ENCODE results near the gene ZSCAN21.

Gene ZSCAN21

DNA sequence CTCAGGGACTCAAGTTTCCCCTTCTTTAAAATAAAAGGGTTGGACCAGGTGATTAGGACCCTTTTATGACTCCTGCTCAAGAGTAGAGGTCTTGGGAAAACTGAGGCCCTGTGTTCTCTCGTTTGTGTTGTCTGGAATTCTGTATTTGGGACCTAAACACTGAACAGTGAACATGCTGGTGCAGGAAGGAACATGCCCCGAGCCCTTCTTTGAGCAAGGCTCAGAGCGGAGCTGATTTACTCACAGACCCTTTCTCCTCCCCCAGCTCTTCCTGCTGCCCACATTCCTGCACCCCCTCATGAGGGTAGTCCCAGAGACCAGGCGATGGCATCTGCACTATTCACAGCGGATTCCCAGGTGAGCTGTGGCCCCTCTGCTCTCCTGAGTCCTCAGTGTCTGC is 20.0 kb upstream of the ZSCAN21 start:
- DNase-seq: no peak

DNA sequence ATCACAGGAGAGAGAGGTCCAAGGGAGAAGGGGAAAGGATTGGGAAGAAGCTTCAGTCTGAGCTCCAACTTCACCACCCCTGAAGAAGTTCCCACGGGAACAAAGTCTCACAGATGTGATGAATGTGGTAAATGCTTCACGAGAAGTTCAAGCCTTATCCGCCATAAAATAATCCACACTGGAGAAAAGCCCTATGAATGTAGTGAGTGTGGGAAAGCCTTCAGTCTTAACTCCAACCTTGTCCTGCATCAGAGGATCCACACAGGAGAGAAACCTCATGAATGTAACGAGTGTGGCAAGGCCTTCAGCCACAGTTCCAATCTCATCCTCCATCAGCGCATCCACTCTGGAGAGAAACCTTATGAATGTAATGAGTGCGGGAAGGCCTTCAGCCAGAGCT is 16.0 kb upstream of the ZSCAN21 start:
- DNase-seq: no peak

DNA sequence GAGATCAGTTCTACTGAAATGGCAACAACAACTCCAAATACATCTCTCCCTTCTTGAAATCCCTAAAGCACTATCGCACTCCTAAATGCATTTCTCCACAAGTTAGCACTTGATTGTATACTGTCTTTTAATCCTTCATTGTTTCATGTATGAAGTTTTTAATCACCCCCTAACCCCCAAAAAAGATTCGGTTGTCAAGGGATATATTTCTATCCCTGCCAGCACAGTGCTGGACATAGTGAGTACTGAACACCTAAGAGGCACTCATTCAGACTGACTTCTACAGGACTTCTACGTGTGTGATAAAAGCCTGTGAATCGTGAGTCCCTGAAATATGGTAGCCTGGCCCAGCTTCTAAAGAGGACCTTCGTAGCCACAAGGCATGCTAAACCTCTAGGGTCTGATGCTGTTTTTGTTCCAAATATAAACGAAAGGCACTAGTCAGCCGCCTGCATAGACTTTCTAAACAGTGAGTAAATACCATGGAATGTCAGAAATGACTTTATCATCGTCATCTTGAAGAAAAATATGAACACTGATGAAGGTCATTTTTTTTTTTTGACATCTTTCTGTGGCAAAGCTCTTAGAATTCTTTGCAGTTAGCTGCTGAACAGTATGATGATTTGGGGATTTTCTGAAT is 14.6 kb upstream of the ZSCAN21 start:
- DNase-seq: no peak

DNA sequence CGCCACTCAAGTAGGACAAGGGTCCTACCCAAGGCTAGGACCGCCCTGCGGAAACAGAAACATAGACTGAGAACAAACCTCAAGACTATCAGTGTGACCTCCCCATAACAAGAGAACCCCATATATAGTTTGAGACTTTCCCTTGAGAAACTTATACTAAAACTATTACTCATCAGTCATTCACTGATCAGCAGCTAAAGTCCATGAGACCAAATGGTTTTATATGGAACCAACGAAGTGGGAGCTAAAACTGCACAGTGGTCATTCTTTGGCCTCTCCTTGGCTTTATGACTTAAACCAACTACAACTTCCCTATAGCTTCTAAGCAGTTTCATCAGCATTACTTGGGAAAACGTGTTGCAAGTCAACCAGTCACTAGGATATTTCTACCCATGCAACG is 13.7 kb upstream of the ZSCAN21 start:
- DNase-seq: no peak

DNA sequence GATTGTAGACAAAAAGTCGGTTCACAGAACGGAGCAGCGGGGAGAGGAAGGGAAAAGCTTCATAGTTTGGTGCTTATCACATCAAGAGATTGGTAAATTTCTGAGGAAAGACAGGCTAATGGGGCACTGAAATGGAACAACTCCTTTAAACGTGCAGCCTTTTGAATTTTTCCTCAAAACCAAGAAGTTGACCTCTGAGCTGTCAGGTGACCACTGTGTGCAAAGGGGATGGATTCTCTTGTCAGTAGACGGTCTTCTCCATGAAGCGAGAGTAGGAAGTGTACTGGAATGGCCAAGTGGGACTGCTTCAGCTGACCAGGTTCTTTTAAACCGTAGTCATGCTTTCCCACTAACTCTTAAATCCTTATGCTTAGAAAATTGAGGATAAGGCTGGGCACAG is 11.2 kb upstream of the ZSCAN21 start:
- DNase-seq: no peak

DNA sequence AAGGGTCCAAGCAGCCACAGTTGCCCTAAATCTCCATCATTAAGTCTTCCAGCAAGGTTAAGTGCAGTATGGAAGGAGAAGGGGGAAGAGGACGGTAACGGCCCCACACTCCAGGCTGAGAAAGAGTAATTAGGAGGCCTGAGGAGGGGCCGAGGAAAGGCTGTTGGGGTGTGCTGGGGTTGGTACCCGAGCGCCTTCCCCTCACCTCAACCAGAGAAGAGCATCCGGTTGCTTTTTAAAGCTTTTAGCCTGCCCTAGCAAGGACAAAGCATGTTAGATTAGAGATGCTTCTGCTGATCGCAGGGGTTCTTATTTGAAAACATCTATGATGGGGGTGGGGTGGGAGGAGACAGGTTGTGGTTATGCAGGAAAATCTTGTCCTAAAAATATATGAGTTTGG is 9.0 kb upstream of the ZSCAN21 start:
- DNase-seq: no peak

DNA sequence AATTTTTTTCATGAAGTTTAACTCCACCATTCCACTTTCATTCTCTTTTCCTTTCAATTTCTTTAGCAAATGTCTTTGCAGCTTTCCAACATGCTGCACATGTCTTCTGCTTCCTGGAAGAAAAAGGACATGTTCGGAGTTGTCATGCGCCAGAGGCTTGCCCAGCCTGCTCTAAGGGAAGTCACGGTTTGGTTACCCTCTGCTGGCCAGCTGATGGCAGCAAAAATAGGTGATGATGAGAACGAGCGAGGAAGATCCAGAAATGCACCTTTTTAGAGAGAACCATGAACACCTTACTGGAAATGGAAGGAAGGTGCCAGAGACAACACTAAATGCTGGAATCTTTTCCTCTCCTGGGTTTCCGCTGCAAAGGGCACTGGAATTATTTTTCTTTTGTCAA is 4.9 kb upstream of the ZSCAN21 start:
- peak; percentile 22 for DNase-seq

DNA sequence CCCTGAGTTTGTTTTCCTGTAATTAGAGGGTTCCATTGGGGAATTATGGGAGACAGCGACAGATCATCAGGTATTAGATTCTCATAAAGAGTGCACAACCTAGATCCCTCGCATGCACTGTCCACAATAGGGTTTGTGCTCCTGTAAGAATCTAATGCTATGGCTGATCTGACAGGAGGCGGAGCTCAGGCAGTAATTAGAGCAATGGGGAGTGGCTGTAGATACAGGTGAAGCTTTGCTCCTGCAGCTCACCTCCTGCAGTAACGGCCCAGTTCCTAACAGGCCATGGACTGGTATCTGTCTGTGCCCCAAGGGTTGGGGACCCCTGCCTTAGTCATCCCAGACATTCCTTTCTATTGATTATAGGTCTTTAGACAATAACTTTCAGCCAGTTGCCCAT is 894 bp upstream of the ZSCAN21 start:
- DNase-seq: no peak

DNA sequence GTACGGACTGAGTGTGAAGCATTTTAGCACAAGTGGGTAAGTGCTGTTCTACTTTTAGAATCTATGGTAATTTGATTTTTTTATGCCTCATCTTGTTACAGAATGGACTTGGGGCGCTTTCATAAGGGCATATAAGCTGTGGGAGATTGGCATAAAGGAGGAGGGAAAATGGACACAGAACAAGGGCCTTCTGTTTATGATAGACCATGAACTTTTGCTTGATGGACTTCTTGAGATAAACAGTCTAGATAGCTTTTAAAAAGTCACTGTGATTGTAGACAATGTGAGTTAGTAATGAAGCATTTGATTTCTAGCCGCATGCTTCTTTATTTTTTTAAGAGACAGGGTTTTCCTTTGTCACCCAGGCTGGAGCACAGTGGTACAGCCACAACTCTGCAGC is 2.0 kb downstream of the ZSCAN21 start:
- DNase-seq: no peak

DNA sequence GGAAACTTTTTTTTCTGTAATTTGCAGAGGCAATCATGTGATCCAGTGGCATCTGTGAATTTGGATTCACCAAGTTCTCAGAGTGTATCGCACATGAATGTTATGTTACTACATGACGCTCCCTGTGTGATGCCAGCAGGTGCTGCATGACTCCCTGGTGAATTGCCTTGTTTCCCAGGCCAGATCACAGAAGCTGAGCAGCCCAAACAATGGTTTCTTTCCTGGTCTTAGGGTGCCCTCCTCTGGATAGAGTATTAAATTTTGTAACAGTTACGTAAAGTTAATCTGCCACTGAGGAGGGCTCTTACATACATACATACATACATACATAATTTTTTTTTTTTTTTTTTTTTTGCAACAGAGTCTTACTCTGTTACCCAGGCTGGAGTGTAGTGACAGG is 3.6 kb downstream of the ZSCAN21 start:
- peak; percentile 2 for DNase-seq

DNA sequence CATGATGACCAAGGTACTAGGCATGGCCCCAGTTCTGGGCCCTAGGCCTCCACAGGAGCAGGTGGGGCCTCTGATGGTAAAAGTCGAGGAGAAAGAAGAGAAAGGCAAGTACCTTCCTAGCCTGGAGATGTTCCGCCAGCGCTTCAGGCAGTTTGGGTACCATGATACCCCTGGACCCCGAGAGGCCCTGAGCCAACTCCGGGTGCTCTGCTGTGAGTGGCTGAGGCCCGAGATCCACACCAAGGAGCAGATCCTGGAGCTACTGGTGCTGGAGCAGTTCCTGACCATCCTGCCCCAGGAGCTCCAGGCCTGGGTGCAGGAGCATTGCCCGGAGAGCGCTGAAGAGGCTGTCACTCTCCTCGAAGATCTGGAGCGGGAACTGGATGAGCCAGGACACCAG is 7.4 kb downstream of the ZSCAN21 start:
- DNase-seq: no peak

DNA sequence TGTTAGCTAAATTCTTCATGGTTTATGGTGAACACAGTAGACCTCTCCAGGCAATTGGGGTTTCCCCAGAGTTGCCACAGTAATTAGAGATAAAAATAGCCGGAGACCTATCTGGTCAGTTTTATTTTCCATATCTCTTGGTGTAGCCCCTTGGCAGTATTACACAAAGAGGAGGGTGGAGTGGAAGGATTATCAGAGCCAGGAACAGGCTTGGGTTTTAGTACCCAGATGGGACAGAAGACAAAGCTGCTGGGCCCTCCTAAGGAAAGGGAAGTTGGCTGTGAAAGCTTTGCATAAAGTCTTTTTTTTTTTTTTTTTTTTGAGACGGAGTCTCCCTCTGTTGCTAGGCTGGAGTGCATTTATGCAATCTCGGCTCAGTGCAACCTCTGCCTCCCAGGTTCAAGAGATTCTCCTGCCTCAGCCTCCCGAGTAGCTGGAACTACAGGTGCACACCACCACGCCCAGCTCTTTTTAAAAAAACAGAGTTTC is 9.7 kb downstream of the ZSCAN21 start:
- DNase-seq: no peak

DNA sequence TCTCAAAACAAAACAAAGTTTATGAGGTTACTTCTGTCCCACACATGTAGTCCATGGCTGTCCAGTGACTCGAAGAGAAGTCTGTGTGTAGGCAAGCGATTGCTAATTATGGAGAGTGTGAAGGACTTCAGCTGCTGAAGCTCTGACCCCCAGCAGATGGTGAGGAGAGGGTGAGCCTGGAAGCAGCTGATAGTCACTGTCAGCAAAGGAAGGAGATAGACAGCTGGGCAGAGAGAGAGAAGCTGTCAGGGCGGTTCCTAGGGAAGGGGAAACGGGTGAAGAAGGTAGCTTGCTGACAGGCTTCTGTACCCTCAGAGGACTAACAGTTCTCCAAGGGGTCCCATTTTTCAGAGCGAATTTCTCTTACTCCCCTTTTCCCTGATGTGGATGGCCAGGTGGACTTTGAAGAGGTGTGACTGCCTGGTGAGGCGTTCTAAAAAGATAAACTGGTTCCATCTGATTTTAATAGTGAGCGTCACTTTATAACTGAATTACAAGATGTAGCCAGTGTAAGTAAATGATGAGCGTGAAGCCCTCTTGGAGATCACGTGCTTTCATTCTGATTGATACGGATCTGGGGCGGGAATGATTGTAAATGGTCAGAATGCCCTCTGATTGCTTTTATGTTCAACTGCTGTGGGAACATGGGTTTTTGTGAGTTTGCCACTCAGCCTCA is 12.1 kb downstream of the ZSCAN21 start:
- DNase-seq: no peak

DNA sequence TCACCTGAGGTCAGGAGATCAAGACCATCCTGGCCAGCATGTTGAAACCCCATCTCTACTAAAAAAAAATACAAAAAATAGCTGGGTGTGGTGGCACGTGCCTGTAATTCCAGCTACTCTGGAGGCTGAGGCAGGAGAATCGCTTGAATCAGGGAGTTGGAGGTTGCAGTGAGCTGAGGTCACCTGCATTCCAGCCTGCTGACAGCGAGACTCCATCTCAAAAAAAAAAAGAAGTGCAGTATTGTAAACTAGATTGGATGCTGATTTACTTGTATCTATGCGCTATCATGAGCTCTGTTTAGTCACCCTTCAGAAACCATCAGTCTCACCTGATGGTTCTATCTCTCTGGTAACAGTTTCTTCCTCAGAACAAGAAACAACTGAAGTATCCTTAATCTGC is 13.8 kb downstream of the ZSCAN21 start:
- no peak for DNase-seq

DNA sequence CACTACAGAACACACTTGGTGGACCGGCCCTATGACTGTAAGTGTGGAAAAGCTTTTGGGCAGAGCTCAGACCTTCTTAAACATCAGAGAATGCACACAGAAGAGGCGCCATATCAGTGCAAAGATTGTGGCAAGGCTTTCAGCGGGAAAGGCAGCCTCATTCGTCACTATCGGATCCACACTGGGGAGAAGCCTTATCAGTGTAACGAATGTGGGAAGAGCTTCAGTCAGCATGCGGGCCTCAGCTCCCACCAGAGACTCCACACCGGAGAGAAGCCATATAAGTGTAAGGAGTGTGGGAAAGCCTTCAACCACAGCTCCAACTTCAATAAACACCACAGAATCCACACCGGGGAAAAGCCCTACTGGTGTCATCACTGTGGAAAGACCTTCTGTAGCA is 14.6 kb downstream of the ZSCAN21 start:
- DNase-seq: no peak

DNA sequence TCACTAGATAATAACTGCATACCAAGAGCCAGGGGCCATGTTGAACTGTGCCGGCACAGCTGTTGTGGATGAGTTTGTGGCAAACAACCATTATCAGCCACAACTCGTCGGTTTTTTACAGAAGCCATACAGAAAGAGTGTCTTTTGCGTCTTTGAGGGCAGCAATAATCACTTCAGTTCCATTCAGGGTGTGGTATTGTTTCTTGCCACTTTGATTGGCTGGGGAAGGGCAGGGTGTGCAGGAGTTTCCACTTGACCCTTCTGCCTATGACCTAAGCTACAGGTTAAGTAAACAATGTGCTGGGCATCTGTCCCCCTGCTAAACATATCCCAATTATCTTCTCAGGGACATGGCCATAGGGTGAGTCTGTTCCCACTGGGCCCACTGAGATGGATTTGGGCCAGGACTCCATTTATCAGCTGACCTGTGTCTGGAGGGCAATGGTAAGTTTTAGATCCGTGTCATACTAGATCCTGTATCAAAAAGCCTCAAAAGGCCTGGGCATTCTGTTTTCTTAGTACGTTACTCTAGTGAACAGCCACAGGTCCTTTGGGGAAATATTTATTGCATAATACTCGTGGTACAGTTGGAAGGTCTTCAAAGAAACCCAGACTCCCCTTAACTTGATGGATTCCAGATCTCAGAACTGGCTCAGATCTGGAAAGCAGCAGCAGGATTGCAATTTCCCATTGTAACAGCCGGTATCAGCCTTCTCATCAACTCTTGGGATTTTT is 16.0 kb downstream of the ZSCAN21 start:
- no peak for DNase-seq

DNA sequence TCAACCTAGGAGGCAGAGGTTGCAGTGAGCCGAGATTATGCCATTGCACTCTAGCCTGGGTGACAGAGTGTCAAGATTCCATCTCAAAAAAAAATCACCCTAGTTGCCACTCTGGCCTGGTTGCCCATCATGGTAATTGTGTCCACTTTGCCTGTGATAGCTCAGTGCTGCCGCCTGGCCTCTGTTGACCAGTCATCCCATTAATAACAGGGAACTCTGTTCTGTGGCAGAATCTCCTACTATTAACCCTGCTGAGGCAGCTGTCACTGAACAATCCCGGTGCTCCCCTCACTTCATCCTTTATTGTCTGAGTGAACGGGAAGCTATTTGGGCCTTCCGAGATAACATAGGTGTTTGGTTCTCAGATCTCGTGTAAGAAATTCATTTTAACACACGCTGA is 17.4 kb downstream of the ZSCAN21 start:
- DNase-seq: no peak

DNA sequence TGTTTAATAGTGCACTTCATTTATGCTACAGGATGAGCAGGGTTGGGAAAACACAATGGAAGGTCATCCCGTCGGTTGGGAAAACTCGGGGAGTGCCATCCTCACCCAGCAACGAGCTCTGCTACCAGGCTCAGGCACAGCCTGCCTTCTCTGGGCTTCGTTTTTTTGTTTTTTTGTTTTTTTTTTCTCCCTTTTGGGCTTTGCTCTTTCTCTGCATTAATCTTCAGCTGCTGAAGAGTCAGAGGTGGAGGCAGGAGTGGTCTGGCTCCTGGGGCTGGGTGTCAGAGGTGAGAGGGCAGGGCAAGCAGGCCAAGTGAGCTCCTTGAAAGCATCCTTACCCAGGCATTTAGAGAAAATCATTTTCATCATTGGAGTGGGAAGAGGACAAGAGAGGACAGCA is 20.4 kb downstream of the ZSCAN21 start:
- no peak for DNase-seq

DNA sequence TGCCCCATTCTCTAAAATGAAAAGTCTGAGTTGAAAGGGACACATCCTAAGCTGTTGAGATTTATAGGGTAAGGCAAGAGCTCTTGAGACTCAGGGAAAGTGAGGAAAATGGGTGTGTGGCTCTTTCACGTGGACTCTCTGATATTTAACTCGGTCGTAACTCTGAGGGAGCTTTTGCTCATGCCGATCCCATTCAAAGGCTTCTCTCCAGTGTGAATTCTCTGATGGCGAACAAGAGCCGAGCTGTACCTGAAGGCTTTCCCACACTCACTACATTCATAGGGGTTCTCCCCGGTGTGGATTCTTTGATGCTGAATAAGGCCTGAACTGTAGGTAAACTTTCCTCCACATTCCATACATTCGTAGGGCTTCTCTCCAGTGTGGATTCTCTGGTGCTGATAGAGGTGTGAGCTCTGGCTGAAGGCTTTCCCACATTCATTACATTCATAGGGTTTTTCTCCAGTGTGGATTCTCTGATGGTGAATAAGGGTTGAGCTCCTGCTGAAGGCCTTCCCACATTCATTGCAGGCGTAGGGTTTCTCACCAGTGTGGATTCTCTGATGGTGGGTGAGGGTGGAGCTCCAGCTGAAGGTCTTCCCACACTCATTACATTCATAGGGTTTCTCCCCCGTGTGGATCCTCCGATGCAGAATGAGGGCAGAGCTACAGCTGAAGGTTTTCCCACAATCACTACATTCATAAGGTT is 21.6 kb downstream of the ZSCAN21 start:
- DNase-seq: no peak

DNA sequence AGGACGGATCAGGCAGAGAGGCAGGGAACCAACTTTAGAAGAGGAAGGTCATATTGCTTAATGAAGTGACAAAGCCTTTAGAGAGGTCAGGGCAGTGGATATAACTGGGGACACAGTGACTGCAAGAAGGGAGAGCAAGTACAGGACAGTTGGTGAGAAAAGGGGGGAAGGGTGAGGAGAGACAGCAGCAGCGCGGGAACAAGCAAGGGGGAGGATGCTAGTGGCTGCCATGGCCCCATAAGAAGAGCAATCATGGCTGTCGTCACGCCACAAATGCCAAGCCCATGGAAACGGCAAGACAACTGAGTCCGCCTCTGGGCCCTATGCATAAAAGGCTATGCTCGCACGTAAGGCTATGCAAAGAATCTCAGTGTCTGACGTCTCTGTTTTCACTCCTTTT is 22.9 kb downstream of the ZSCAN21 start:
- no peak for DNase-seq

DNA sequence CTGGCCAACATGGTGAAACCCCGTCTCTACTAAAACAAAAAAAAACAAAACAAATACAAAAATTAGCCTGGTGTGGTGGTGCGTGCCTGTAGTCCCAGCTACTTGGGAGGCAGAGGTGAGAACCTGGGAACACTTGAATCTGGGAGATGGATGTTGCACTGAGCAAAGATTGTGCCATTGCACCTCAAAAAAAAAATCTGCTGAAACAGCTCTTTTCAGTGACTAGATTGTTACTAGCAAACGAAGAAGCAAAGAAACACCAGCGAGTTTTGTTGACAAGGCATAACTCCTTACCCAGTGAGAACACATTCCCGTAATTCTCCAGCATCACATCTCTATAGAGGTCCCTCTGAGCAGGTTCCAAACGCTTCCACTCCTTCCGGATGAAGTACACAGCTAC is 25.3 kb downstream of the ZSCAN21 start:
- DNase-seq: no peak

DNA sequence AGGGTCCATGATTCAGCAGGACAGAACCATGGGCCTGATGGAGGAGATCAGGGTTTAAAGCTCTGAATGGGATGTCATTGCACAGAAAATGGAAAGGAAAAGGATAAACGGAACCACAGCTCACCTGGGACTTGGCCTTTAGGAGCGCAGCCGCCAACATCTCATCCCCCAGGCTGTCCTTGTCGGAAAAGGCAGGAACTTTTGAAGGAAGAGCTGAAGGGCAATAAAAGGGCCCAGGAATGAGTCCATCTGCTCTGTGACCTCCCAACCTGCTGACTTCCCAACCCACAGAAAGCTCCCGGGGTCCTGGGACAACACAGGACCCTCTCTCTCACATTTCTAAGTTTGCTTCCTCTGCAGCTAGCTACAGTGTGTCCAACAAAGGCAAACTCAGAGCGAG is 25.8 kb downstream of the ZSCAN21 start:
- no peak for DNase-seq

DNA sequence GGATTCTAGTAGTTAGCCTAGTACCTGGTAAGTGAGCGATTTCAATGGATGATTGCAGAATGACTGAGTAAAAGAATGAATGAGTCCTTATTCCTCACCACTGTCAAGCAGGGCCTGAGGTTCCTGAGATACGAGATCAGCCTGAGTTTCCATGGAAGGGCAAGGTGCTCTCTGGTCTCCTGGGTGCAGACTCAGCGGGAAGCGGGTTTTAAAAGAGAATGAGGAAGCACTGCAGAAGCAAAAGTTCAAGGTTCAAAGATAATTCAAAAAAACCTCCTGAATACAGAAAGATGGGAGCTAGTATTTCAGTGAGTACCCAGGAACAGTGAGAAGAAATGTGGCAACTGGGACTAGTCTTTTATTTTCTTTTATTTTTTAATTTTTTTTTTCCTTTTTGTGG is 27.6 kb downstream of the ZSCAN21 start:
- no peak for DNase-seq

Data from CD4-positive, alpha-beta T cell treated with Interferon gamma for 1 hour (primary cell).